Sigmoid colon (tissue), 7 donors: Measurements from ENCODE around the gene EIPR1. TPM values are rescaled to one million over a fixed set of nuclear protein-coding genes. Genes with fewer than 3 reads are reported as not detected.
"Not testable (repeated sequence)": the region's sequence is repeated elsewhere in the genome, so short reads cannot be mapped to it uniquely, and the experiment has no call there.

Experiments used
- DNase-seq: peaks from one replicate; pipeline ENCODE4 v3.0.0-alpha.2; 2019
- H3K27ac ChIP-seq, 4 donors: fragments of 200-600 bp; sonication (generic); one replicate each; pipeline ENCODE4 v1.5.1; 2016 to 2019; ENCODE audit warnings: mild to moderate bottlenecking in 1 of 4
- H3K27me3 ChIP-seq, 3 donors: fragments of 200-600 bp; sonication (generic); one replicate each; pipeline ENCODE4 v1.5.1; 2019; ENCODE audit warnings: mild to moderate bottlenecking in 1 of 3
- H3K36me3 ChIP-seq, 4 donors: fragments of 200-600 bp; sonication (generic); one replicate each; pipeline ENCODE4 v1.5.1; 2016 to 2019
- H3K4me1 ChIP-seq, 4 donors: fragments of 200-600 bp; sonication (generic); one replicate each; pipeline ENCODE4 v1.5.1; 2017 to 2019
- H3K4me3 ChIP-seq, 4 donors: fragments of 200-600 bp; sonication (generic); one replicate each; pipeline ENCODE4 v1.5.1; 2017 to 2019; ENCODE audit warnings: mild to moderate bottlenecking in 2 of 4, moderate library complexity in 1 of 4
- H3K9me3 ChIP-seq, 4 donors: fragments of 200-600 bp in 3 of 4; sonication (generic) in 3 of 4; one replicate each; pipeline versions ENCODE4 v1.5.1 to v1.6.1; 2013 to 2019
- CTCF ChIP-seq, 4 experiments: fragments of 450-650 bp in 3 of 4; fragments of 200-600 bp in 1 of 4; IDR thresholded peaks; one replicate each; pipeline ENCODE4 v1.5.1; 2016 to 2019; ENCODE audit warnings: antibody characterized with exemption in 4 of 4, mild to moderate bottlenecking in 3 of 4, moderate library complexity in 2 of 4
- EP300 ChIP-seq, 4 donors: sonication (generic); formaldehyde crosslinking; IDR thresholded peaks; one replicate each; pipeline ENCODE4 v1.6.1; 2017; ENCODE audit warnings: antibody characterized with exemption in 4 of 4
- POLR2A ChIP-seq, 2 donors: fragments of 450-650 bp; IDR thresholded peaks; one replicate each; pipeline ENCODE4 v1.6.1; 2016; ENCODE audit warnings: antibody characterized with exemption in 2 of 2, mild to moderate bottlenecking in 2 of 2, moderate library complexity in 2 of 2
- POLR2AphosphoS5 ChIP-seq, 4 donors: sonication (generic); formaldehyde crosslinking; IDR thresholded peaks; one replicate each; pipeline ENCODE4 v1.6.1; 2017; ENCODE audit warnings: antibody characterized with exemption in 4 of 4
- WGBS, 2 donors: extraction: QIAGEN DNeasy Blood & Tissue Kit; methylation state at CpG; one replicate each; pipeline ENCODE4 v1.1.7; 2013; 5-methylcytosine and 5-hydroxymethylcytosine counted together
- intact Hi-C: fragments of 100-400 bp; cut with DNase I; formaldehyde crosslinking; loops from one replicate; pipeline ENCODE4 v1.15.1; 2023
- polyA plus RNA-seq, 3 donors: library from polyadenylated mRNA; stranded (reverse); fragments of 200-250 nt; gene quantifications; one replicate each; pipeline ENCODE4 v1.2.3, GENCODE V29; 2013
- total RNA-seq, 4 donors: library from RNA; depleted of rRNA; stranded (reverse); fragments of >200 nt; gene quantifications; one replicate each; pipeline ENCODE4 v1.1.0, GENCODE V29; 2016
- donor health status: healthy with polysubstance abuse.
- donor health status: Bipolar disorder and iron deficiency.
- donor health status: healthy.

Gene EIPR1
- total and polyA plus RNA-seq, 7 donors, result 12.2 to 27.0 (median 20.0) TPM

DNA sequence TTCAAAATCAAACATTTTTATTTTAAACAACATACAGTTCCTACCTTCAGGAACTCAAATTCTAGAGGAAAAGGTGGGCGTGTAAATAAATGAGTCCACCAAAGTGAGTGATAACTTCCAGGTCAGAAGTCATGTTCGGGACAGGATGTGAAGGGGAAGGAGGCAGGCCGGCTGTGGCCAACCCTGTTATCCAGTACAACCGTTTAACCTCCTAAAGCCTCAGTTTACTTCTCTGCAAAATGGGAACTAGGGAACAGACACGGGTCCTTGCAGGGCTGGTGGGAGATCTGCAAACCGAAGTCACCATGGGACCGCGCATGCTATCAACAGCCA, 373 bp downstream of the EIPR1 start:
- H3K9me3 ChIP-seq, result no peaks in the 10 kb centered on the region
- peak overlapping the region; percentile 87 to 94 (median 90) for H3K27ac ChIP-seq
- peak overlapping the region; percentile 56 to 86 (median 76) for H3K4me3 ChIP-seq
- intact Hi-C loops, result loop anchor here (5.0 kb wide), 1 partner anchor 275 kb away; no protein-coding TSS in a partner anchor
- H3K27me3 ChIP-seq, result no peaks in the 10 kb centered on the region
- H3K4me1 ChIP-seq, result peaks cover 0 to 37% (median 30%) of the 10 kb centered on the region in 4 donors
- TF ChIP-seq EP300 (IDR thresholded peaks at IDR 0.05) (no peak), CTCF (IDR thresholded peaks at IDR 0.05) (no peak), POLR2AphosphoS5 (IDR thresholded peaks at IDR 0.05) (no peak), POLR2A (IDR thresholded peaks at IDR 0.05) (no peak)
- no peak for DNase-seq
- peaks cover 0 to 6% (median 0%) of the 10 kb centered on the region in 4 donors for H3K36me3 ChIP-seq
- 1 to 2% methylated on average over 8 of the region's 8 CpGs for WGBS, 2 donors

DNA sequence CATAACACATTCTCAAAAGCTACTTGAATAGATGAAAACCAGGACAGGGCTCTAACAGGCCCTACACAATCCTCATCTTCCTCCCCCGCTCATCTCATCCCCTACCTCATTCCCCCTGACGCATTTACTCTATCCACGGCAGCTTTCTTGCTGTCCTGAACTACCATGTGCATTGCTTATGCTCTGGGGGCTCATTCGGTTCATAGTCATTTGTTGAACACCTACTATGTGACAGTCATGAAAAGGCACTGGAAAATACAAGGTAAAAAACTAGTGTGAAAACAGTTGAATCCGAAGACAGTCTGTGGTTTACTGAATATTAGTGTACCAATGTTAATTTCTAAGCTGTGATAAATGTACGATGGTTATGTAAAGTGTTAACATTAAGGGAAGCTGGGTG, 797 bp downstream of the EIPR1 start:
- TF ChIP-seq POLR2A (IDR thresholded peaks at IDR 0.05) (no peak), POLR2AphosphoS5 (IDR thresholded peaks at IDR 0.05) (no peak), CTCF (IDR thresholded peaks at IDR 0.05) (no peak), EP300 (IDR thresholded peaks at IDR 0.05) (no peak)
- intact Hi-C loops, result loop anchor here (5.0 kb wide), 1 partner anchor 275 kb away; no protein-coding TSS in a partner anchor
- peaks cover 0 to 5% (median 0%) of the 10 kb centered on the region in 4 donors for H3K36me3 ChIP-seq
- H3K27ac ChIP-seq, result peak overlapping the region in 1 of 4 donors; percentile 87
- H3K9me3 ChIP-seq, result no peaks in the 10 kb centered on the region
- H3K27me3 ChIP-seq, result no peaks in the 10 kb centered on the region
- WGBS, 2 donors, result 66 to 72% methylated on average over 6 of the region's 6 CpGs
- no peak for DNase-seq
- H3K4me1 ChIP-seq, result peaks cover 0 to 37% (median 30%) of the 10 kb centered on the region in 4 donors
- H3K4me3 ChIP-seq, result peak overlapping the region in 3 of 4 donors; percentile 75 to 86 (median 77)

DNA sequence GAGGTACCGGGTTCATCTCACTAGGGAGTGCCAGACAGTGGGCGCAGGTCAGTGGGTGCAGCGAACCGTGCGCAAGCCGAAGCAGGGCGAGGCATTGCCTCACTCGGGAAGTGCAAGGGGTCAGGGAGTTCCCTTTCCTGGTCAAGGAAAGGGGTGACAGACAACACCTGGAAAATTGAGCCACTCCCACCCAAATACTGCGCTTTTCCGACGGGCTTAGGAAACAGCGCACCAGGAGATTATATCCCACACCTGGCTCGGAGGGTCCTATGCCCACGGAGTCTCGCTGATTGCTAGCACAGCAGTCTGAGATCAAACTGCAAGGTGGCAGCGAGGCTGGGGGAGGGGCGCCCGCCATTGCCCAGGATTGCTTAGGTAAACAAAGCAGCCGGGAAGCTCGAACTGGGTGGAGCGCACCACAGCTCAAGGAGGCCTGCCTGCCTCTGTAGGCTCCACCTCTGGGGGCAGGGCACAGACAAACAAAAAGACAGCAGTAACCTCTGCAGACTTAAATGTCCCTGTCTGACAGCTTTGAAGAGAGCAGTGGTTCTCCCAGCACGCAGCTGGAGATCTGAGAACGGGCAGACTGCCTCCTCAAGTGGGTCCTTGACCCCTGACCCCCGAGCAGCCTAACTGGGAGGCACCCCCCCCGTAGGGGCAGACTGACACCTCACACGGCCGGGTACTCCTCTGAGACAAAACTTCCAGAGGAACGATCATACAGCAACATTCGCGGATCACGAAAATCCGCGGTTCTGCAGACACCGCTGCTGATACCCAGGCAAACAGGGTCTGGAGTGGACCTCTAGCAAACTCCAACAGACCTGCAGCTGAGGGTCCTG, 8.1 kb downstream of the EIPR1 start:
- 88 to 93% methylated on average over 34 of the region's 34 CpGs for WGBS, 2 donors
- H3K27me3 ChIP-seq, H3K4me3 ChIP-seq, intact Hi-C loops, H3K36me3 ChIP-seq, DNase-seq, H3K4me1 ChIP-seq, H3K27ac ChIP-seq, H3K9me3 ChIP-seq: not testable (repeated sequence)

DNA sequence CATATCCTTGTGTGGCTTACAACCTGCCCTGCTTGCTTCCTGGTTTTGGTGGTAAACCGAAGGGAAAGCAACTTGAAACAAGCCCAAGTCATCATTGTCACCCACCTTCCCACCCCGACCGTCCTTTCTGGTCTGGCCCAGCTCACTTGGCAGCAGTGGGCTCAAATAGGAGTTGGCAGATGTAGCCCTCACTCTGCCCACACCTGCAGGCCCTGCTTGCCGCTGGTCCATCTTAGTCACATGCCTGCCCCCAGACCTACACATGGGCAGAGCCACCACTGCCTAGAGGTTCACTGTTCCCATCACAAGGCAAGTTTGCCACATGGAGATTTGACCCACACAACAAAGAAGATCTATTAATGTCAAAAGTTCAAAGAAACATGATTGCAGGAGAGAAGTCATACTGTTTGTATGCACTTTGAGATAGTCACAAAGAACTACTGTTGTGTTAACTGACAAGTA, 9.3 kb downstream of the EIPR1 start:
- no peak for DNase-seq
- H3K4me1 ChIP-seq, result no peaks in the 10 kb centered on the region
- WGBS, 2 donors, result 96% methylated on average over 4 of the region's 4 CpGs
- H3K27ac ChIP-seq, result no peak overlapping the region
- intact Hi-C loops, result no loop called here
- H3K27me3 ChIP-seq, result no peaks in the 10 kb centered on the region
- no peaks in the 10 kb centered on the region for H3K36me3 ChIP-seq
- H3K9me3 ChIP-seq, result no peaks in the 10 kb centered on the region
- no peak overlapping the region for H3K4me3 ChIP-seq
- no peak for TF ChIP-seq POLR2AphosphoS5 (IDR thresholded peaks at IDR 0.05)
- no peak for TF ChIP-seq EP300 (IDR thresholded peaks at IDR 0.05)
- no peak for TF ChIP-seq POLR2A (IDR thresholded peaks at IDR 0.05)
- TF ChIP-seq CTCF (IDR thresholded peaks at IDR 0.05), result no peak

GRCh38 chr2:3365219-3365618, 12.4 kb downstream of the EIPR1 start:
- intact Hi-C loops, result no loop called here
- DNase-seq, result no peak
- Histone ChIP-seq H3K27me3 (no peaks in the 10 kb centered on the region), H3K4me1 (no peaks in the 10 kb centered on the region), H3K9me3 (no peaks in the 10 kb centered on the region), H3K36me3 (no peaks in the 10 kb centered on the region), H3K27ac (no peak overlapping the region), H3K4me3 (no peak overlapping the region)
- WGBS, 2 donors, result 92 to 94% methylated on average over 5 of the region's 5 CpGs
- TF ChIP-seq EP300 (IDR thresholded peaks at IDR 0.05) (no peak), POLR2A (IDR thresholded peaks at IDR 0.05) (no peak), CTCF (IDR thresholded peaks at IDR 0.05) (no peak), POLR2AphosphoS5 (IDR thresholded peaks at IDR 0.05) (no peak)
